ENCODE results near the gene SATL1.
"Not testable (repeated sequence)": the region's sequence is repeated elsewhere in the genome, so short reads cannot be mapped to it uniquely, and the experiment has no call there.

SATL1 gene

DNA sequence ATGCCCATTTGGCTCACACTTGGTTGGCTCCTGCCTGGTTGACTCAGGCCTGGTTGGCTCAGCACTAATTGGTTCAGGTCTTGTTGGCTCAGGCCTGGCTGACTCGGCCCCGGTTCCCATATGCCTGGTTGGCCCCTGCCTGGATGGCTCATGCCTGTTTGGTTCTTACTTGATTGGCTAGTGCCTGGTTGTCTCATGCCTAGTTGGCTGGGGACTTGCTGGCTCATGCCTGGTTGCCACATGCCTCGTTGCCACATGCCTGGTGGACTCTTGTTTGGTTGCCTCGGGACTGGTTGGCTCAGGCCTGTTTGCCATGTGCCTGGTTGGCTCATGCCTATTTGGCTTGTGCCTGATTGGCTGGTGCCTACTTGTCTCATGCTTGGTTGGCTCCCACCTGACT is 136.2 kb downstream of the SATL1 start:
- no peak for DNase-seq

DNA sequence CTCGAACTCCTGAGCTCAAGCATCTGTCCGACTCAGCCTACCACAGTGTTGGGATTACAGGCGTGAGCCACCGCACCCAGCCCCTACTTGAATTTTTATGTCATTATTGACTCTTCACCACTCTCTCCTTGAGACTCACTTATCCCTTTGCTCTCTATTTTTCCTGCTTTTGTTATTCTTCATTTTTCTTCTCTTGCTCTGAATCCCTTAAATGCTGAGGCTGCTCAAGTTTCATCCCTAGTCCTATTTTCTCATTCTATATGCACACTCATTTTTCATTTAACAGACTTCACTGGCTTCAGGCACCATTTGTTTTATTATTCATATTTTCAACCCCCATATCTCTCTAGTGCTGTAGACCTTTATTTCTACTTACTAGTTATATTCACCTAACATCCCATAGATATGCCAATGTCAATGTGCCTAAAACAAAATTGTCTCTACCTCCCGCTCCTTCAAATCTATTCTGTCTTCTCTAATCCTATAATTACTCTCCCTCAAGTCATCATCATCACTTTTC is 154.2 kb downstream of the SATL1 start:
- DNase-seq, result no peak

- DNase-seq, result peak; percentile 30
These were observed 158.7 kb downstream of the SATL1 start for GRCh38 chrX:85084770-85085393.

GRCh38 chrX:85077247-85077646 is 166.3 kb downstream of the SATL1 start:
- DNase-seq, result not testable (repeated sequence)

DNA sequence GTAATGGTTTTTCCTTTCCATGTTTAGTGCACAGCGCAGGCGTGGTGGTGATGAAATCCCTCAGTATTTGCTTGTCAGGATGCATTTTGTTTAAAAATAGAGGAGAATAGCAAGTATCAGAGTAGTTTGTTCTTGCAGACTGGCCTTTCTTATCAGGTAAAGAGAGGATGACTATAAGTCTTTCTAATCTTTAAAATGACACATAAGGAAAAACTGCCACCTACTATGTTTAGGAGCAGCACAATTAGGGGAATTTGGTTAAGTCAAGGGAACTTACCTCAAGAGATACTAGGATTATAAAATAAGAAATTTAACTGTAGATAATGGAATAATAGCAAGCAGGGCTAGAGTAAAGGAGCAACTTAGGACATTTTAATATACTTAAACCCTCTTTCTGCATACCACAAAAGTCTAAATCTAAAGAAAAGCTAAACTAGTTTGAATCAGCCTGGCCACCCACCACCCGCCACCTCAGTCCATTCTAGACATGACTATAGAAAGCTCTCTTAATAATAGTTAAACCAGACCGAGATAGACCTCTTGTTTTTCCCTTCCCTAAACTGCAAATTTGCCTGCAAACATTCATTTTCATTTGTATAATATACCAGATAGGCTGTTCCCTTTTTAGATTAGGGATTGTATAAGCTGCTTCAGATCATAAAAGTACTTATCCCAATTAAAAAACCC is 177.9 kb downstream of the SATL1 start:
- no peak for DNase-seq

- DNase-seq, result no peak
These were observed 190.8 kb downstream of the SATL1 start for GRCh38 chrX:85052636-85053343.

- no peak for DNase-seq
These were observed 191.4 kb downstream of the SATL1 start for GRCh38 chrX:85052205-85052604.

DNA sequence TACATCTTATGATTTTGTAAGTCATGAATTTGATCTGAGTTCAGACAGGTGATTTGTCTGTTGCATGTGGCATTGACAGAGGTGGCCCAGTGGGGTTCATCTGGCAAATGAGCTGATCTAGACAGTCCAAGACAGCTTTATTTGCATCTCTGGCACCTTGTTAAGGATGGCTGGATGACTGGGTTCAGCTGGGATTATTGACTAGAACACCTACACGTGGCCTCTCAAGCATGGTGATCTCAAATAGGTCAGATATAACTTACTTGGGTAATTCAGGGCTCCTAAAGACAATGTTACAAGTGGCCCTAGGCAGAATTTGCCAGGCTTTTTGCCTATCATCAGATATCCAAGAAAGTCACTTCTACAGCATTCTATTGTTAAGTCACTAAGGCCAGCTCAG is 192.0 kb downstream of the SATL1 start:
- DNase-seq, result no peak
